Measurements from ENCODE around the gene PRR16.

GRCh38 chr5:120442694-120443093 lies 21.4 kb upstream of the PRR16 start:
- no peak for TF ChIP-seq CTCF (IDR thresholded peaks at IDR 0.05; ENCODE audit: poor library complexity)
- no peak for TF ChIP-seq EZH2phosphoT487 (IDR thresholded peaks at IDR 0.05; ENCODE audit: low read depth, severe bottlenecking, unreplicated experiment)
